ENCODE results near the gene ADGRG7.

ADGRG7 gene

DNA sequence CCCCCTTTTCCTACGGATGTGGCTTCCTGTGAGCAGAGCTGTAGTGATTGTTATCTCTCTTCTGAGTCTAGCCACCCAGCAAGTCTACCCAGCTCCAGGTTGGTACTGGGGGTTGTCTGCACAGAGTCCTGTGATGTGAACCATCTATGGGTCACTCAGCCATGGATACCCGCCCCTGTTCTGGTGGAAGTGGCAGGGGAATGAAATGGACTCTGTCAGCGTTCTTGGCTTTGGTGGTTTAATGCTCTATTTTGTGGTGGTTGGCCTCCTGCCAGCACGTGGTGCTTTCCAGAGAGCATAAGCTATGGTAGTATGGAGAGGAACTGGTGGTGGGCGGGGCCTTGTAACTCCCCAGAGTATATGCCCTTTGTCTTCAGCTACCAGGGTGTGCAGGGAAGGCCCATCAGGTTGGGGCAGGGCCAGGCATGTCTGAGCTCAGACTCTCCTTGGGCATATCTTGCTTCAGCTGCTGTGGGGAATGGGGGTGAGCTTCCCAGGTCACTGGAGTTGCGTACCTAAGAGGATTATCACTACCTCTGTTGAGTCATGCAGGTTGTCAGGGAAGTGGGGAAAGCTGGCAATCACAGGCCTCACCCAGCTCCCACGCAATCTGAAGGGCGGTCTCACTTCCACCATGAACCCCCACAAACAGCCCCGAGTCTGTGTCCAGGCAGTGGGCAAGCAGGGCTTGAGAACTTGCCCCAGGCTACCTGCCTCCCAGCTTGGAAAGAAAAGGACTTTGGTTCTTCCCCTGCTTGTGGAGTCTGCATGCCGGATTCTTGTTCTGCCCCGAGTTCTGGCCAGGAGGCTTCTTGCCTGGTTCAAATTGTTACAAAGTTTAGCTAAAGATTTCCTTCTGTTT lies 9.0 kb upstream of the ADGRG7 start:
- DNase-seq: no peak

DNA sequence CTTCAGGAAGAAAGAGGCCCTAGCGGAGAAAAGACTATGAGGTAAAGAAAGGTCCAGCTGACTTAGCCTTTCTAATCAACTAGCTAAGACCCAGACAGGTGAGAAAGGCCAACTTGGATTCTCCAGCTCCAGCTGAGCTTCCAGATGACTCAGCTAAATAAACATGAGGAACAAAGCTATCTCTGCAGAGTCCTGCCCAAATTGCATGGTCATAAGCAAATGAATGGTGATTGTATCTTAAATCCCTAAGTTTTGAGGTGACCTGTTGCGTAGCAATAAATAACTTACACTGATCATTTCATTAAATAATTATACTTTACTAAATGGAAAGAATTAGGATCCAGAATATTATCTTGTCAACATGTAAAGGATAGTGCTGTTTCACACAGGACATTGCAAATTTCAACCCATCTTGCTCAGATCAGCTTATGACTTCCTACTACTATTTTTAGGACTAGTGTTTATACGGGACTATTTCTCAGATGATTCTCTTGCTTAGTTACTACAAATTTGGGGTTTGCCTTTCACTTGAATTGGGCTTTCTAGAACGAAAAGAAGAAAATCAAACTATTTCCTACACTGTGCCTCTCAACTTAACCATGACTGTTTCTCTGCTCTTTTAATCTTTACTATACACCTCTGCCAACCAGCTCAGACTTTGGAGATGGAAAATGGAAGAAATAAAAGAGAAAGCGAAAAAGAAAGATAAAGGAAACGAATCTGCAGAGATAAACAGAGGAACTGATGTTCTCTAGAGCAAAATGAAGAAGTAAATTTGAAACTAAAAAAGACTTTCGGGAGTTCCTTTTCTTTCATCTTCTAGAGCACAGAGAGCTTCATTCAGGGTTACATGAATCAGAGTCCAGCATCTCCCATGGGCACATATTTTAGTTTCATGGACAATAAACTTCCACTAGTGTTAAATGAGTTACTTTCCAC lies 6.6 kb upstream of the ADGRG7 start:
- DNase-seq: peak; percentile 86

DNA sequence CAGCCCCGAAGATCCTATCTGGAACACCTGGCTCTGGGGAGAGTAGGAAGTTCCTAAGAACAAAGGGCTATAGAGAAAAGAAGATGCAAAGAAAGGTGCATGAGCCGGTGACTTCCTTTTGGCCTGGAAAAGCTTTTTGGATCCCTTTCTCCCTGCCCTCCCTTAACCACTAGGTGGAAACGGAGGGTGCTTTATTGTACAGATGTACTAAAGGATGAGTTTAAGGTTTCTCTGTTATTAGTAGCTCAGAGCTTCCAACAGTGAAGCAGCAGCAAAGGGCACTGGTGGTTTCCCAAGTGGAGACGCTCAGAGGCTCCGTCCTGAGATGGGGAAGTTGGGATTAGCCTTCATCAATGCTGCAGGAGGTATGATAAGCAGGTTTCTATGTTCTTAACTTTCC lies 5.9 kb upstream of the ADGRG7 start:
- peak; percentile 10 for DNase-seq

DNA sequence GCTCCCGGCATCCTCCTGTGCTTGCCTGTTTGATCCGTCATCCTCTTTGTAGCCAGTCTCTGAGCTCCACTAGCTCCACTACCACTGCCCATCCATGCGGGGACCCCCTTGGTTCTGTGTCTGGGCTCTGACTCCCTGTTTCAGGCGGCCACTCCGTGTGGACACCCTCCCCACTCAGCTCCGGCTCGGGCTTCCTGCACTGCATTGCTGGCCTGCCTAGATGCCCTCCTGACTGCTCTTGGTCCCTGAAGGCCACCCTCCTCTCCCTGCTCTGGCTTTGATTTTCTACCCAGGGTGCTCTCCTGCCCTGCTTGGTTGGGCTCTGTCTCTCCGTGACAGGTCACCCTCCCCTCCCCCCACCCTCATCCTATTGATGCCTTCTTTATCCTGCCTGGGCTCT lies 4.0 kb upstream of the ADGRG7 start:
- no peak for DNase-seq

DNA sequence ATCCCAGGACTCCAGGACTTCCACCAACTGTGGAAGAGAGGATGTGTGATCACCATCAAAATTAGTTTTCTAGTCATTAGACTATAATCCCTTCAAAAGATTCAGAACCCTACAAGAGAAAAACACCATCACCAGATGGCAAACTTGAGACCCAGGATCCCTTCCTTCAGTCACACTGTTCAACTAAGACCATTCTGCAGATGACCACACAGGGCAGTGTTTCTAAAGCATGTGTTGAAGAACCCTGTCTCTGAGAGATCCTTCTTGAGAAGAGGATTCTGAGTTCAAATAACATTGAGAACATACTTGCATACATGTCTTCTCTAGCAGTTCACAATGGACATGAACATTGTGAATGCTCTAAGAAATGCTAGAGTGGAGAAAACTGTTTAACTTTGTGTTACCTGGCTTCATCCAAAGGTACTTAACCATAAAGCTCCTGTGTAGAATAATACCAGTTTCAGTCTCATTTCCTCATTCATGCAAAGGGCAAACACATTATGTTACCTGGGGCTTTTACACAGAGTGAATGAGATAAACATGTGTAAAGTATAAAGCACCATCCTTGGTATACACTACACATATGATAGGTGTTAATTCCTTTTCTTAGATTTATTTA lies 2.4 kb upstream of the ADGRG7 start:
- no peak for DNase-seq

DNA sequence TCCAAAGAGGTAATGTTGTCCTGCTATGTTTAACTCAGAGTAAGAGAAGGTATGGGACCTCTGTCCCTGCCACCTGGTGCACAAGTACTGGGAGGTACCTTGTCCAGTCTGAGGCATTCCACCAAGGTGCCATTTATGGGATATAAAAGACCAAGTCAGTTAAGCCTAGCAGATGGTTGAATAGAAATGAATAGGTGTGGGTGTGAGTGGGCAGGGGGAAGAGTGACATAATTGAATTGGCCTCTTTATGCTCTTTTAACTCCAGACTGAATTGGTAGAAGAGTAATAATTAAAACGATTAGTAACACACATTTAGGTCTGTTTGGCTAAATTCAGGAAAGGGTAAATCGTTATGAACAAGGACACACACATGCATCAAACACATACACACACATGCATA lies 562 bp downstream of the ADGRG7 start:
- no peak for DNase-seq

DNA sequence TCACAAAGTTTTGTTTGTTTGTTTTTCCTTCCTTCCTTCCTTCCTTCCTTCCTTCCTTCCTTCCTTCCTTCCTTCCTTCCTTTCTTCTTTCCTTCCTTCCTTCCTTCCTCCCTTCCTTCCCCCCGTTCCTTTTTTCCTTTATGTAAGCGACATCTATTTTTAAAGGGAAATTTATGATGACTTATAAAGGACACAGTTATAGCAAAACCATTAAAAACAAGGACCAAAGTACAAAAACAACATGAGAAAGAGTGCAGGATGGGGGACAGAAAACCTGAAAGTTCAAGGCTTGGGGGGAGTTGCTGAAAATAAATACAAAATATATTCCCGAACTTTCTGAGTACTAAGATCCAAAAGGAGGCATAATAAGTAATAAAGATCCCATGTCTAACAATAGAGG lies 1.8 kb downstream of the ADGRG7 start:
- no peak for DNase-seq

DNA sequence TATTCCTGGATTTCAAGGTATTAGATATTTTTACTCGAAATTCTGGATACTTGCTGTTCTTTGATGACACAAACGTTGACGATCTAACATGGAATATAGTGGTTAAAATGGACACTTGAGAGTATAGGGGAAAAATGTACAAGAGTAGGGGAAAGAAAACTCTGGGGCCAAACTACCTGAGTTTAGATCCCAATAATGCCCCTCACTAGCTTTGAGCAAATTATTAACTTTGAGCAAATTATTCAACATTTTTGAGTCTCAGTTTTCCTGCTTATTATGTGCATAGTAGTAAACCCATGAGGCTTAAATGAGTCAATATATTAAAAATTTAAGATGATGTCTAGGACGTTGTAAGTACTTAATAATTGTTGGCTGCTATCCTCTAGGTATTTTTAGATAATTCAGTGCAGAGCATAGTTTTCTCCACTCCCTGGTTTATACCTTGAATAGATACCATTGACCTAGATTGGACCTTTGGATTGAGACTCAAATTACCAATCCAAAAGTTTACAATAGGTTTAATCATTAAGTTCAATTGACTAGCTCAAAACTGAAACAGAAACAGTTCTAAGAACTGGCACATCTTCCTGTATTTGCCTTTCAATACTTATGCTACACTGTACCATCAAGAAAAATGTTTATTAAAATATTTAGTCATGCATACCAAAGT lies 4.5 kb downstream of the ADGRG7 start:
- DNase-seq: no peak

DNA sequence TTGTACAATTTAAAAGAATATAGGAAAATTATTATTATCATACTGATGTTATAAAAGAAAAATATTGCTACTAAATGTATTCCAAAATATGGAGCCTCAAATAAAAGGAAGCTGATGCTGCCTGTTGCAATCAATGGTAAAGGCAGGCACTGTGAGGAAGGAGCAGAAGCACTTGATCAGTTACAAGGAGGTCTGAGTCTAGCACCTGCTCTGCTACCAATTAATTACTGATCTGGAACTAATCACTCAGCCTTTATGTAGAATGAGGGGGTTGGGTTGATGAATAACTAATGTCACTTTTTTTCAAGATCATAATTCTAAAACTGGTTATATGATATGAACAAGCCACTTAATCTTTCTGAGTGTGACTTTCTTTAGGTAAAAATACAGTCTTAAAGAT lies 5.5 kb downstream of the ADGRG7 start:
- no peak for DNase-seq

DNA sequence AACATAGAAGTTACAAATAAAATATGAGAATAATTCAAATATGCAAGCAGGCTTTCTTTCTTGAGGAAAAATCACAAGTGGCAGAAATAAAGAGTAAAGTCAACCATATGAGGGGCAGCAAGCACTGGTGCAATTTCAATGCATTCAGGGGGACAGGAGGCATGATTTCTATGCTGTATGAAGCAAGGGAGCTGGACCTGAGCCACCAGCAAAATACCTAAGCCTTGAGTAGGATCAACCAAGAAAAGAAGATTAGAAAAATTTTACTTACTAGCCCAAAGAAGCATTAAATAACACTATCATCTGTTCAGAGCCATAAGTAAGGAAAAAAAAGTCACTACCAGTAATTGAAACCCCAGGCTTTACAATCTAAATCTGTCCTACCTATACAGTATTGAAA lies 6.3 kb downstream of the ADGRG7 start:
- DNase-seq: no peak

DNA sequence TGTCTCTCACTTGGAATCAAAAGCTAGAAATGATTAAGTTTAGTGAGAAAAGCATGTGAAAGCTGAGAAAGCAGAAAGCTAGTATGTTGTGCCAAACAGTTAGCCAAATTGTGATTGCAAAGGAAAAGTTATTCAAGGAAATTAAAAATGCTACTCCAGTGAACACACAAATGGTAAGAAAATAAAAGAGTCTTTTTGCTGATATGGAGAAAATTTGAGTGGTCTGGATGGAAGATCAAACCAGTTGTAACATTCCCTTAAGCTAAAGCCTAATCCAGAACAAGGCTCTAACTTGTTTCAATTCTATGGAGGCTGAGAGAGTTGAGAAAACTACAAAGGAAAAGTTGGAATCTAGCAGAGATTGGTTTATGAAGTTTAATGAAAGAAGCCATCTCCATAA lies 11.8 kb downstream of the ADGRG7 start:
- DNase-seq: no peak

DNA sequence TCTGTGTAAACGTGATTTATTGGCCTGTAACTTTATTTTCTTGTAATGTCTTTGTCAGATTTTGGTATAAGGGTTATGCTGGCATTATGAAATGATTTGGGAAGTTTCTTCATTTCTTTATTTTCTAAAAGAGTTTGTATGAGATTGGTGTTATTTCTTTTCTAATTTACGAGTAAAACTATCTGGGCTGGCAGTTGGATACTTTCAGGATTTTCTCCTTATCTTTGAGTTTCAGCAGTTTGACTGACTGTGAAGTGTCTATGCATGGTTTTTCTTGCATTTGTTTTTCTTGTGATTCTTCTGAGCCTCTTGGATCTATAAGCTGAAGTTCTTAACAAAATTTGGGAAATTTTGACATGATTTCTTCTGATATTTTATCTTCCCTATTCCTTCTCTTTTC lies 18.1 kb downstream of the ADGRG7 start:
- no peak for DNase-seq

DNA sequence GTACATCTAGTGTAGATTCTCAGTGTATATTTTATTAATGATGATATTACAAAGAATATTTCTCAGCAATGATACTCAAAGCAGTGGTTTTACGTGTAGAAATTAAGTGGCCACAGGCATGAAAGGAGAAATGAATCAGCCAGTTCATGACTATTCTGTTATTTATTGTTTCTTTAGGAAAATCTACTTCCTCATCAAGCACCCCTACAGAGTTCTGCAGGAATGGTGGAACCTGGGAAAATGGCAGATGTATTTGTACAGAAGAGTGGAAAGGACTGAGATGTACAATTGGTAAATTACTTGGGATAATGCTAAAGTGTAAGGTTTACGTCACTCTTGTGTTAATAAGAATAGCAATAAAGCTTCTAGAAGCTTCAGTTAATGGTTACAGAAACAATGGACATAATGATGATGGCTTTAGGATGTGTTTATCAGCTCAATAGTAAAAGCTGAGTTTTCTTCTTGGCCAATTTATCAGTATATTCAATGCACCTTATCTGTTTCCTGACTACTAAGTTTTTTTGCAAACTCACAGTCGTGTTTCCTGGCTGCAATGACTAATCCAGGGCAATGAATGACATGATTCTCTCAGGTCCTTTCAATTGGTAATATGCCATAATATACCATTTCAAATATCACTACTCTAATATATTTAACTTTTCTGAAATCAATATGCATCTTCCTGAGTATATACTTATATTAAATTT lies 20.2 kb downstream of the ADGRG7 start:
- no peak for DNase-seq

DNA sequence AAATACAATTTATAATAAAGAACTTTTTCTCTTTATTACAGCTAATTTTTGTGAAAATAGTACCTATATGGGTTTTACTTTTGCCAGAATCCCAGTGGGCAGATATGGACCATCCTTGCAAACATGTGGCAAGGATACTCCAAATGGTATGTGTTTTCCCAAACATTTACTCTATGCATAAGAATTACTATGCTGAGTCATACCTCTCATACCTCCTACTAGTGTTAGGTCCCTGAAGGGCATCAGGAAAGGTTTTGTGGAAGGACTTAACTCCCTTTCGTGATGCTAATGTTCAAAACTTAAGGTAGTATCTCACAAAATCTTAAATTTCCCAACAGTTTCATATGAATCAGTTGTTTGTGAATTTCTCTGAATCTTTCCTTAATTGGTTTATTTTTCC lies 21.3 kb downstream of the ADGRG7 start:
- no peak for DNase-seq

DNA sequence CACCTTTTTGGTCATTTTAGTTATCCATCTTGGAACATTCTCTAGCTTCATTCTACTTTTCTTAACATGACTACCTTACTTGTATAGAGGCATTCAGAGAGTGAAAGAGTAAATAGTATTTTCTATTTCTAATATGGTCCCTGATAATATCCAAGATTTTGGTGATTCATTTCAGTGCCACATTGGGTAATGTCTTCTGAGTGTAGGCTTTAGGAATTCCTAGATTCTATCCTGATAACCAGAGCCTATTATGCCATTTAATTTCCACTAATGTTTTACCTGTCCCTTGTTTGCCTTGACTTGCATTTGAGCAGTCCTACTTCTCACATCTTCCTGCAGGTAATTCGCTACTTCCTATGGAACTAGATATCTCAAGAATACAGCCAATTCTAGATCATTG lies 21.8 kb downstream of the ADGRG7 start:
- no peak for DNase-seq

DNA sequence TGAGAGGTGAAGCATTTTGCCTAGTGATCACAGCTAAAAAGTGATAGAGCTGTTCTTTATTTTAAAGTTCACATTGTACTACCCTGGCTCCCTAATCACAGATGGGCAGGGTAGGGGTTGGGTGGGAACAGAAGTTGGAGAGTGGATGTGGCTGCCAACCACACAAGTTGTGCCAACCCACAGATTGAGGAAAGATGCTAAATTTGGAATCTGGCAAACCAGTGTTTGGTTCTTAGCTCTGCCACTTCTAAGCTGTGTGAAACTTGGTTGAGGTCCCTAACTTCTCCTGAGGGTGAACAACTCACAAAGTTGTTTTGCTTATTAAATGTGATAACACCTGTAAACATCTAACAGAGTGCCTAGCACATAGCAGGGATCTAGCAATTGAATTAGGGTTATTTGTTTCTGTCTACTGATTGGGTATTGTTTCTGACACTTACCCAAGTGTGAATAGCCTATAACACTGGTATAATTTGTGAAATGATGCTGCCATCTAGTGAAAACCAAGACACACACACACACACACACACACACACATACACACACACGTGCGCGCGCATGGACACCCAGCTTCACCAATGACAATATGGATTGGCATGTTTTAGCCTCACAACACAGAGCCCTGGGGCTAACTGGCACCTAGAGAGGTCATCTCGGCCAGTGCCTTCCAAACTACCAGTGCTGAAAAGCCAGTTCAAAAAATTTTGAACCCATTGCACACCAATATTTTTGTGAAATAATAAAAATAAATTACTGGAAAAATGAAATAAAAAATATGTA lies 25.3 kb downstream of the ADGRG7 start:
- peak; percentile 5 for DNase-seq

DNA sequence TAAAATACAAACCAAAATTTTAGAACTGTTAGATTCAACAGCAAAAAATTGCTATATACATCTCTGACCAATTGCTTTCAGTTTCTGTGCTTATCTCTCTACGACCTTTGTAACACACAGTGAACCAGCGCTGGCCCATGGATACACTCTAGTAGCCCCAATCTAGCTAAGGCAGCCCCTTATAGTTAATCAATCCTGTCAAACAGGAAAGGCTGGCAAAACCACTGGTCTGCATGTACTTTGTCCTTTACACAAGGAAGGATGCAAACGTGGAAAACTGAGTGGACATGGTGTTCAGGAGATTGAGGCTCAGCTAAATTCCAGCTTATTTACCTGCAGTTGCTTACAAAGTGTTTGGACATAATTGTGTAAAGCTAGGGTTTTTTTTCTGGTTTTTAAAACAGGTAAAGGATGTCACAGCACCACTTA lies 25.9 kb downstream of the ADGRG7 start:
- no peak for DNase-seq

DNA sequence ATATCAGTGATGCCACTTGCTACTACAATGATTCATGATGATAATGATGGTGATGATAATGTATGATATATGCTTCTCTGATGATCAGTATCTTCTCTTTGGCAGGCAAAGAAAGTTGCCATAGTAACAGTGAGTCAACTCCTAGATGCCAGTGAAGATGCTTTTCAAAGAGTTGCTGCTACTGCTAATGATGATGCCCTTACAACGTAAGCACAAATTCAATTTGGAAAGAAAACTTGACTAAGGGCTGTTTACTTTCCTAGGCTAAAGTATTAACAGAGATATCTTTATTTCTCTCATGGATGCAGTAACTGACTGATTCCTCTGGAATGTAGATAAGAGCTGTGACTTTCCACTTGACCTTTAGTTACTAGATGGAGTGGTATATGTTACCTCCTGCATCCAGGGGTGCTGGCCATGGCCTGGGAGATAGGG lies 27.8 kb downstream of the ADGRG7 start:
- no peak for DNase-seq

DNA sequence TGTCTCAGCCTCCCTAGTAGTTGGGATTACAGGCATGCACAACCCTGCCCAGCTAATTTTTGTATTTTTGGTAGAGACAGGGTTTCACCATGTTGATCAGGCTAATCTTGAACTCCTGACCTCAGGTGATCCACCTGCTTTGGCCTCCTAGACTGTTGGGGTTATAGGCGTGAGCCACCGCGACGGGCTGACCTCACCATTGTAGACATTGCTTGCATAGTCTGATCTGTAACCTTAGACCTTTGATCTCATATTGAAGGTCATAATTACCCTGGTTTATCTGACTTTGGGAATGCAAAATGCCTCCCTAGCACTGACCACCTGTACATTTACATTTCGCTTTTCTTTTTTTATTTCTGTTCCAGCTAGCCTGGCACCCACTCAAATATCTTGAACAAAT lies 31.2 kb downstream of the ADGRG7 start:
- DNase-seq: no peak

DNA sequence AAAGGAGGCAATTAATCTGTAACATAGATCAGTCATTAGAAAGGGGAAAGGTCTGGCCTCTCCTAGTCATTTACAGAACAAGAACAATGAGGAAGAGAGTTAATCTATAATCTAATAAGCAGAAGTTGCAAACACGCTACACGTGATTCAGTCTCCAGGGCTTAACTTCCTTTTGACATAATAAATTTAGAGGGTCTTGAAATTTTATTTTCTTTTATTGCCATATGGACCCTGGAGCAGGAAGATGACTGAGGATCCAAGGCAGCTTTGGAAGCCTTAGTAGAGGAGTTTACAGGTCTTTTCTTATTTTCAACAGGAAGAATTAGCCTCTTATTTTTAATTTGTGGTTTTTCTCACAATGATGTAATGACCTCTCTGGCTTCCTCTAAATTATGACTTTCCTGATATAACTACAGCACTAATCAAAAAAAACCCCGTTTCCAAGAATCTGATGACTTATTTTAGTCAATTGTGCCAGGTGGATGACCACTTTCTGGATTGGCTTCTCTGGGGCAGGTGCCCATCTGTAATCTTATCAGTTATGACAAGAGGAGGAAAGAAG lies 32.2 kb downstream of the ADGRG7 start:
- DNase-seq: peak; percentile 32

DNA sequence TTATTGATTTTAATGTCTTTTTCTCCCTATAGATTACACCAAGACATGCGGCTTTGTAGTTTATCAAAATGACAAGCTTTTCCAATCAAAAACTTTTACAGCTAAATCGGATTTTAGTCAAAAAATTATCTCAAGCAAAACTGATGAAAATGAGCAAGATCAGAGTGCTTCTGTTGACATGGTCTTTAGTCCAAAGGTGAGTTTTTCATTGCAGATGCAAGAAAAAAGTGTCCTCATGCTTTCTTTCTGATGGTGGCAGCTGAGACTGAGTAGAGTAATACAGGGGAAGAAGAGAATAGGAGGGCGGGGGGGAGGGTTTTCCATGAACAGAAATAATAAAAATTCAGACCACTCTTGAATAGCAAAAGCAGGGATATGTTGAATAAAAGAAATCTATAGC lies 36.5 kb downstream of the ADGRG7 start:
- no peak for DNase-seq
